ENCODE results near the gene OST4.

DNA sequence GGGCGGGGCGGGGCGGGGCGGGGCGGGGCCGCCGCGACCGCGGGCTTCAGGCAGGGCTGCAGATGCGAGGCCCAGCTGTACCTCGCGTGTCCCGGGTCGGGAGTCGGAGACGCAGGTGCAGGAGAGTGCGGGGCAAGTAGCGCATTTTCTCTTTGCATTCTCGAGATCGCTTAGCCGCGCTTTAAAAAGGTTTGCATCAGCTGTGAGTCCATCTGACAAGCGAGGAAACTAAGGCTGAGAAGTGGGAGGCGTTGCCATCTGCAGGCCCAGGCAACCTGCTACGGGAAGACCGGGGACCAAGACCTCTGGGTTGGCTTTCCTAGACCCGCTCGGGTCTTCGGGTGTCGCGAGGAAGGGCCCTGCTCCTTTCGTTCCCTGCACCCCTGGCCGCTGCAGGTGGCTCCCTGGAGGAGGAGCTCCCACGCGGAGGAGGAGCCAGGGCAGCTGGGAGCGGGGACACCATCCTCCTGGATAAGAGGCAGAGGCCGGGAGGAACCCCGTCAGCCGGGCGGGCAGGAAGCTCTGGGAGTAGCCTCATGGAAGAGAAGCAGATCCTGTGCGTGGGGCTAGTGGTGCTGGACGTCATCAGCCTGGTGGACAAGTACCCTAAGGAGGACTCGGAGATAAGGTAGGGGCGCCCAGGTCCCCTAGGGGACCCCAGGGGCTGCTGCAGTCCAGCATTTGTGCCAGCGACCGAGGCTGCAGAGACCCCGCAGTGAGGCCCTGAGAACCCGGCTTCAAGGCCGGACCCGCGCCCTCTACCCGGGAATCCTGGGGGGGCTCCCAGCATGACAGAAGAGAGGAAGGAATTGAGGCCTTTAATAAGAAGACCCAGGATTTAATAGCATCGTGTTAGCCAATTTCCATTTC, 15.5 kb upstream of the OST4 start, which contains the start of gene KHK:
- TF ChIP-seq, protein P1, sequence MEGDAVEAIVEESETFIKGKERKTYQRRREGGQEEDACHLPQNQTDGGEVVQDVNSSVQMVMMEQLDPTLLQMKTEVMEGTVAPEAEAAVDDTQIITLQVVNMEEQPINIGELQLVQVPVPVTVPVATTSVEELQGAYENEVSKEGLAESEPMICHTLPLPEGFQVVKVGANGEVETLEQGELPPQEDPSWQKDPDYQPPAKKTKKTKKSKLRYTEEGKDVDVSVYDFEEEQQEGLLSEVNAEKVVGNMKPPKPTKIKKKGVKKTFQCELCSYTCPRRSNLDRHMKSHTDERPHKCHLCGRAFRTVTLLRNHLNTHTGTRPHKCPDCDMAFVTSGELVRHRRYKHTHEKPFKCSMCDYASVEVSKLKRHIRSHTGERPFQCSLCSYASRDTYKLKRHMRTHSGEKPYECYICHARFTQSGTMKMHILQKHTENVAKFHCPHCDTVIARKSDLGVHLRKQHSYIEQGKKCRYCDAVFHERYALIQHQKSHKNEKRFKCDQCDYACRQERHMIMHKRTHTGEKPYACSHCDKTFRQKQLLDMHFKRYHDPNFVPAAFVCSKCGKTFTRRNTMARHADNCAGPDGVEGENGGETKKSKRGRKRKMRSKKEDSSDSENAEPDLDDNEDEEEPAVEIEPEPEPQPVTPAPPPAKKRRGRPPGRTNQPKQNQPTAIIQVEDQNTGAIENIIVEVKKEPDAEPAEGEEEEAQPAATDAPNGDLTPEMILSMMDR (conservative IDR thresholded peaks at IDR 0.05; ENCODE audit: low read depth, low read length), result no peak
- TF ChIP-seq EZH2phosphoT487 (IDR thresholded peaks at IDR 0.05; ENCODE audit: borderline replicate concordance, low read length), result no peak

Measured in PC-3 (cell line).